ENCODE data around the gene KAZN.
A peak's percentile ranks its signal among the peaks of the same experiment; 100 is the strongest.

Gene KAZN

GRCh38 chr1:14877224-14877623 lies 278.7 kb downstream of the KAZN start:
- TF ChIP-seq CTCF (conservative IDR thresholded peaks at IDR 0.05; ENCODE audit: control insufficient read depth, insufficient read depth, low read depth, low read length), result no peak
- no peak for DNase-seq (ENCODE audit: low read depth)
- H3K4me3 ChIP-seq (ENCODE audit: control insufficient read depth, low read depth, low read length), result no peak overlapping the region

DNA sequence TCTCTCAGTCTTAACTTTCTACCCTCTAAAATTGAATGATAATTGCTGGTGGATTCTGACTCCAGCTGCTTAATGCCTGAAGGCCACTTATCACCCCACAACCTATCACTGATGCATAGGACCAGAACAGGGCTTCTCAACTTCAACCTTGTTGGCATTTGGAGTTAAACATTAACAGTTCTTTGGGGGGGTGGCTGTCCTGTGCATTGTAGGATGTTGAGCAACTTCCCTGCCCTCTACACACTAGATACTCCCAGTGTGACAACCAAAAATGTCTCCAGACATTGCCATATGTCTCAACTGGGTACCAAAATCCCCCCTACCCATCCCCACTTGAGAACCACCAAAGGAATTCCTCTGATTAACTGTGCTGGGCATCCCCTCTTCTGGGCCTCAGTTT lies 279.6 kb downstream of the KAZN start:
- no peak for DNase-seq (ENCODE audit: low read depth)
- H3K4me3 ChIP-seq (ENCODE audit: control insufficient read depth, low read depth, low read length), result no peak overlapping the region
- no peak for TF ChIP-seq CTCF (conservative IDR thresholded peaks at IDR 0.05; ENCODE audit: control insufficient read depth, insufficient read depth, low read depth, low read length)

DNA sequence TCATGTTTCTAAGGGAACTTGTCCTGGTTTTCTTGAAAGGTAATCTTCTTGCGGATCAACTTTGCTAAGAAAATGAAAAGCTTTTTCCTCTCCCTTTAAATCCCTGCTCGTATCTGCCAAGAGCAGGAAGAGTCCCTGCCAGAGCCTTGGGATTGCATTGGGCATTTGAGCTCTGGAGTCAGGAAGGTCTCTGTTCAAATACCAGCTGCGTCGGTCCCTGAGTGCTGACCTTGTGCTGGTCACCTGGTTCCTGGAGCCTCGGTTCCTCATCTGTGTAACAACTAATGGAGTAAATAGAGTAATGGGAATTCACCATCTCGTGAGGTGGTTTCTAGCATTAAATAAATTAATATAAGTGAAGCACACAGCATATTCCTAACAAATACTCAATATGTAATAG lies 280.5 kb downstream of the KAZN start:
- no peak overlapping the region for H3K4me3 ChIP-seq (ENCODE audit: control insufficient read depth, low read depth, low read length)
- TF ChIP-seq CTCF (conservative IDR thresholded peaks at IDR 0.05; ENCODE audit: control insufficient read depth, insufficient read depth, low read depth, low read length), result no peak
- DNase-seq (ENCODE audit: low read depth), result no peak

GRCh38 chr1:14880456-14881316 lies 282.2 kb downstream of the KAZN start:
- DNase-seq (ENCODE audit: low read depth), result peak; percentile 75
- TF ChIP-seq CTCF (conservative IDR thresholded peaks at IDR 0.05; ENCODE audit: control insufficient read depth, insufficient read depth, low read depth, low read length), result no peak
- H3K4me3 ChIP-seq (ENCODE audit: control insufficient read depth, low read depth, low read length), result no peak overlapping the region

GRCh38 chr1:14881775-14882672 lies 283.5 kb downstream of the KAZN start:
- H3K4me3 ChIP-seq (ENCODE audit: control insufficient read depth, low read depth, low read length), result no peak overlapping the region
- no peak for TF ChIP-seq CTCF (conservative IDR thresholded peaks at IDR 0.05; ENCODE audit: control insufficient read depth, insufficient read depth, low read depth, low read length)
- no peak for DNase-seq (ENCODE audit: low read depth)

DNA sequence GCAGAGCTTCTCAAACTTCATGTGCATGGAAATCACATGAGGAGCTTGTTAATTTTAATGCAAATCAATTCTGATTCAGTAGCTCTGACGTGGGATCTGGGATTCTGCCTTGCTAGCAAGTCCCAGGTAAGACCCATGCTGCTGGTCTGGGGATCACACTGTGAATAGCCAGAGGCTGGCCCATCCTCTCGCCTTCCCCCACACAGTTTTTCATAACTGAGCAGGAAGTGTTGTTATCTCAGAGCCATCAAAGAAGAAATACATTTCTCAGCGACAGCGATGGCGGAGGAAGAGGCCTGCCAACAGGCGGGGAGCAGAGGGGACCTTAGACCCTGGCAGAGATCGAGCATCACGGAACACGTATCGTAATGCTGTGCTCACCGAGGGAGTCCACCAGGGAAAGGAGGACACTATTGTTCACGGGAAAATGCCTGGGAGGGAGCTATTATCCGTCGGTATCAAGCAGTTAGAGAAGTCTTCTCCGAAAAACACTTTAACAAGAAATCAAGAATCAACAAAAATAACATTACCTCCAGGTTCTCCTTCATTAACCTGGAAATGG lies 286.2 kb downstream of the KAZN start:
- TF ChIP-seq CTCF (conservative IDR thresholded peaks at IDR 0.05; ENCODE audit: control insufficient read depth, insufficient read depth, low read depth, low read length), result no peak
- H3K4me3 ChIP-seq (ENCODE audit: control insufficient read depth, low read depth, low read length), result no peak overlapping the region
- DNase-seq (ENCODE audit: low read depth), result no peak

Data from fibroblast of mammary gland (primary cell).